Astrocyte of the hippocampus (primary cell): Measurements from ENCODE around the gene GMFB.

Source experiments
- DNase-seq: peaks from one replicate; pipeline ENCODE4 v3.0.0; 2011; ENCODE audit warnings: low read depth, low spot score

GMFB gene

GRCh38 chr14:54488646-54489317 is at the start of gene GMFB:
Gene GMFB, minus strand, starts transcription at chr14:54488980. Its CDS starts 53 bp downstream, at chr14:54488927.
- DNase-seq: peak; percentile 96

- no peak for DNase-seq
These were observed 49.3 kb upstream of the GMFB start for GRCh38 chr14:54538055-54538454.

DNA sequence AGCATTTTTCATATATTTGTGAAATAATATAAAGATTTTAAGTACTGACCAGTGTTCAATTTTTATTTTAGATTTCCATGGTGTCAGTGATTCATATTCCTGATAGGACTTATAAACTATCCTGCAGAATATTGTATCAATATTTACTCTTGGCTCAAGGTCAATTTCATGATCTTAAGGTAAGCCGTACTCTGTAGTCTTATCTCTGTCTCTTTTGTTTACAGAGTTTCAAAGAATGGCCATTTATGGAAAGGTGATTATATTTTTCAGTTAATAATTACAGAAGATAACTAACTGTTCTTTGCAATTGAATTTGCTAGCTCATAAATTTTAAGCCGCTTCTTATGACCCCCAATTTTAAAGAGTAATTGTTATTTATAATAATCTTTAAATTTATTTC is 48.9 kb upstream of the GMFB start:
- DNase-seq: no peak

- DNase-seq: no peak
These were observed 46.9 kb upstream of the GMFB start for GRCh38 chr14:54535646-54536045.

GRCh38 chr14:54535126-54535525 is 46.3 kb upstream of the GMFB start:
- DNase-seq: no peak

DNA sequence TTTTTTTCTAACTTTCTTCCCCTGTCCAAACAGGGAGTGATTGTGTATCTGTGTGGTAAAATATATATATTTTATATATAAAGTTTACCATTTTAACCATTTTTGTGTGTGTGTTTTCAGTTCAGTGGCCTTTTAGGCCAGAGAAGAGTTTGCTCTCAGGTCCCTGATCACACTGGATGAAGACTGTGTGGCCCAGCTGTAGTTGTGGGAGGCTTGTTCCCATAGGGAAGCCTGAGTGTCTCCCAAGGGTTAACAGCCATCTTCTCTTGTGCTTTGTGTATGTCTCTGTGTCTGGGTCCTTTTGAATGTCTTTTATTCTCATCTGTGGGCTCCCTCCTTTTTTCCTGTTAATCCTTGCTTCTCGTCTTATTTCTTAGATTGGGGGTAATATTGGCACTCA is 44.3 kb upstream of the GMFB start:
- DNase-seq: no peak

GRCh38 chr14:54532111-54533012 is 43.6 kb upstream of the GMFB start:
- no peak for DNase-seq

DNA sequence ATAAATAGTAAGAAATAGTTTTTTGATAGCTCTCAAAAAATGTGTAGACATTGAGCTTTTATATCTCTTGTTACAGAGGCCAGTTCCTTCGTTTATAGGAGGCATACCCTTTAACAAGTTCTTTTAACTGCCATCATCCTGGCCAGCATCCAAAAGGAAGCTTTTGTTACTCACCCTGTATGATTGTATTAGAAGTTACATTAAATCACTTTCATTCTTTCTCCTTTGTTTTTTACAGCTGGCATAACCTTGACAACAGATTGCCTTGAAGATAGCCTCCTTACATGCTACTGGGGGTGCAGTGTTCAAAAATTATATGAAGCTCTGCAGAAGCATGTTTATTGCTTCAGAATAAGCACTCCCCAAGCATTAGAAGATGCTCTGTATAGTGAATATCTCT is 41.0 kb upstream of the GMFB start:
- DNase-seq: peak; percentile 39

DNA sequence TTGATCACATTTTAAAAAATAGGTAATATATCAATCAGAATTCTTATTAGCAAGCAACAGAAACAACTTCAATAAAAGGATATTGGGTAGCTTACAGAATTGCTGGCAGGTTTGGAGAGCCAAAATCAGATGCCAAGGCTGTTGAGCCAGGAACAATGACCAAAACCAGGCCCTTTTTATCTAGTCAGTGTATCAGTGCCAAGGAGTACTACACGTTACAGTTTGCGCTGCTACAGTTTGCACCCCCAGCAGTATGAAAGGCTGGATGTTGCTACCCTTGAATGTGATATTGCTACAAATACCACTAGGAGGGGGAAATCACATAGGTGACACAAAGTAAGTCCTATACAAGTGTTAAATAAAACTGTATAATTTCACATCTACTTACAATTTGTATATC is 40.2 kb upstream of the GMFB start:
- DNase-seq: no peak

- DNase-seq: no peak
These were observed 35.6 kb upstream of the GMFB start for GRCh38 chr14:54524410-54524809.

GRCh38 chr14:54516709-54517108 is 27.9 kb upstream of the GMFB start:
- no peak for DNase-seq

- no peak for DNase-seq
These were observed 26.9 kb upstream of the GMFB start for GRCh38 chr14:54515670-54516069.

DNA sequence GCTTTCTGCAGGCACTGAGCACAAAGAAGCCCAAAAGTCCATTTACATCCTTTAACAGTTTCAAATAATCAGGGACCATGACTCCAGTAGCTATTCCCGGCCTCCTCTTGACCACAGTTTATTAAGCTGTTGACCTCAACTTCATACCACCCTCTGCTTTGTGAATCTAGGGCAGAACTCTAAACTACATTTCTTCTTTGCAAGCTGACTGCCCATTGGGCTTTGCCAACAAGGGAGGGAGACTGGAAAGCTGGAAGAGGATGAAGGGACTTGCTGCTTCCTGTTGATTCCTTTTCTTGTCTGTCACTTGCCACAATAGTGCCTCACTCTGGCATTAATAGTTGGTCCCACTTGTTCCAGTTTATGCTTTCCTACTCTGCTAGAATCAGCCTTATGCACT is 23.6 kb upstream of the GMFB start:
- no peak for DNase-seq

DNA sequence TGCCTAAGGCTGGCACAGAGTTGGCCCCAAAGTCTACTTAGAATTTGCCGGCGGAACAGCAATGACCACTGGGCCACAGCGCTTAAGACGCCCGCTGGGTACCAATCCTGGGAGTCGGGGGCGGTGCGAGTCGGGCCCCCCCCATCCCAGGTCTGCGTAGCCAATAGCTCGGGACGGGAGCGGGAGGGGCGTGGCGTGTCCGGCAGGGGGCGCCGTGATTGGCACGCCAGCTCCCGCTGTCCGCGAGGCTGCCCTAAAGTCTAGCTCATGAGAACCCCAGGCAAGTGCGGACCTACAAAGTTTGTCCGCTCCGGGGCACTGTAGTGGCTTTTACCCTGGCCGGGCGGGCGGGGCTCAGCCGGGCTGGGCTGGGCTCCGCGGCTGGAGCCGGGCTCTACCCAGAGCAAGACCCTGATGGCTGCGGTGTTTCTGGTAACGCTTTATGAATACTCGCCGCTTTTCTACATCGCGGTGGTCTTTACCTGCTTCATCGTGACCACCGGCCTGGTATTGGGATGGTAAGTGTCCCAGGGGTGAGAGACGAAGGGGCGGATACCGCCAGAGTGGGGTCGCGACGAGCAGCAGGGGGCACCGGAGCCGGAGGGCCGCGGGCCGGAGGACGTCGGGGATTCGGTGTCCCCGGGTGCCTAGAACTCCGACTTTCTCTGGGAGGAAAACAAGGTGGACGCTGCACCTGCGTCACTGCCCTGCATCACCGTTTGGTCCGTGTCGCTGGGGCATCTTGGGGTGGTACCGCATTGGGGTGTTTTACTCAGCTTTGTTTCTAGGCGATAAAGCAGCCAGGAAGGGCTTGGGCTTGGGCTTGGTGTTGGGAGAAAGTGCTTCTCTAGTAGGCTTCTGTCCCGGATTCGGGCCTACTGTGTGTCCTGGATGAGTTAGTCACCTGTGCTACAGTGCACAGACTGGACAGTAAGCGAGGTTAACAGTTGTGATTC is 21.0 kb upstream of the GMFB start, which contains the start of gene CGRRF1:
CGRRF1 (plus strand) TSS at position 361 of the 956 bp plus-strand sequence; CDS start at position 415, 54 bp downstream.
- DNase-seq: peak; percentile 100

- peak; percentile 56 for DNase-seq
These were observed 14.7 kb upstream of the GMFB start for GRCh38 chr14:54503486-54503885.

DNA sequence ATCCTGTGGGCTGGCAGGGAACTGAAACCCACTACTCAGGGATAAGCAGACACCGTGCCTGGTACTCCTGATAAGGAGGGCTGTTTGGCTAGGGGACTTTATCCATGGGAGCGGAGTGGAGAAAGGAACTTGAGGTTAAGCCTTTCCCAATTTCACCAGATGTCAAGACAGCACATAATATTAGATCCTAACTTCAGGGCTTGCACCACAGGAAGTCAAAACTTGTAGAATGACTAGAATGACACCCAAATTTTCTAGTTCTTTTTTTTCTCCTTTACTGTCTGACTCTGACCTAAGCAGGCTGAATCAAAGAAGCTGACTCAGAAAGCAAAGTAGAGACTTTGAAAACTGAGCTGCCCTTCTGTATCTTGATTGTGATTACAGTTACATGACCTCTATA is 13.8 kb upstream of the GMFB start:
- no peak for DNase-seq

GRCh38 chr14:54501480-54501879 is 12.7 kb upstream of the GMFB start:
- no peak for DNase-seq

DNA sequence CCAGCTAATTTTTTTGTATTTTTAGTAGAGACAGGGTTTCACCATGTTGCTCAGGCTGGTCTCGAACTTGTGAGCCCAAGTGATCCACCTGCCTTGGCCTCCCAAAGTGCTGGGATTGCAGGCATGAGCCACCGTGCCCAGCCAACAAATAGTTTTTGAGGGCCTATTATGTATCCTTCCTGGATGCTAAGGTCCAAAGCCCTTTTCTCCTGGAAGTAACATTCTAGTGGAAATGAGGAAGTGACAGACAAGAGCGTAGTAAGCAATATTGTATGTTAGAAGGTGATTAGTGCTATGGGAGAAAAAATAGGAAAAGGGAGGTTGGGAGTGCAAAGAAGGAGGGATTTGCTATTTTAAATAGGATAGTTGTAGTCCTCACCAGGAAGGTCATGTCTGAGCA is 12.0 kb upstream of the GMFB start:
- DNase-seq: no peak

- DNase-seq: no peak
These were observed 9.8 kb upstream of the GMFB start for GRCh38 chr14:54498579-54498978.

DNA sequence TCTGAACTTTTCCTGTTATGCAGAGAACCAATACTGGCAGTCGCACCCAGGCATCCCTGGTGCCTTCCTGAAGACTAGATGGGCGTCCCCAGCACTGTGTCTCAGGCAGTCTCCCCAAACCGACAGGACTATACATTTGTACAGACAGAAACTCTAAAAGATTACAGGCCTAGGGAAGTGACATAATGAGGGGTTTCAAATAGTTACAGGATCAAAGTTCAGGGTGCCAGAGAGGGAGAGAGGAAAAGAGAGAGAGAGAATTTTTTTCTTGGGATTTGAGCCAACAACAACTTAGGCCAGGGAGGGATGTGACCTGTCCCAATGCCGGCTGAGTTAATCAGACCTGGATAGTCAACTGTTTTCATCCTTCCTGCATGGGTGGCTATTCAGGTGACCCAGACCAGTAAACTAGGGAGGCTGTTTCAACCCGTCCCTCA is 9.3 kb upstream of the GMFB start:
- no peak for DNase-seq

GRCh38 chr14:54497224-54497623 is 8.4 kb upstream of the GMFB start:
- no peak for DNase-seq

GRCh38 chr14:54493293-54493692 is 4.5 kb upstream of the GMFB start:
- DNase-seq: no peak
